ENCODE results near the gene SORCS2.

DNA sequence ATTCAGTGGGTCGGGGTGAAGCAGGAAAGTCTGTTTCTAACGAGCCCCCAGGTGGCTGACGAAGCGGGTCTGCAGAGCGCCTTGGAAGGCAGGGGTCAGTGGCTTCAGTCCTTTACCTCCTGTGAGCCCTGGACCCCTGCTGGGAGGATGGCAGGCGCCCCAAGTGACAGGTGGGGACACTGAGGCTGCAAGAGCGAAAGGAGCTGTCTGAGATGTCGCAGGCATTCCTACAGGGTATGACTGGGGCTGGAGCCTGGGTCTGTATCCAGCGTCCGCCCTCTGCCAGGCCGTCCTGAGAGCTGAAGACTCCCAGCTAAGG lies 139.3 kb downstream of the SORCS2 start:
- TF ChIP-seq GATA2 (IDR thresholded peaks at IDR 0.05; ENCODE audit: low read depth, low read length) = no peak
- no peak for TF ChIP-seq GATA3 (IDR thresholded peaks at IDR 0.05; ENCODE audit: low read depth, low read length)

Measured in SH-SY5Y (cell line).